ENCODE data around the gene COA3. TPM values are rescaled to one million over a fixed set of nuclear protein-coding genes. Genes with fewer than 3 reads are reported as not detected.

COA3 gene
- total RNA-seq, 4 donors from 2014 or later, result 128 to 400 (median 171) TPM

- in situ Hi-C loops (cut with MboI; ENCODE audit: low pct_ligation_motif_present in 1 of 4, low pct_unique_long_range_greater_than_20kb in 1 of 4, low sequenced_read_pairs in 3 of 4), result no loop called here
- Histone ChIP-seq H3K4me1 (peaks cover 8 to 22% (median 14%) of the 10 kb centered on the region in 4 donors), H3K27me3 (peaks cover 30% of the 10 kb centered on the region), H3K27ac (peak overlapping the region; percentile 21 to 55 (median 44)), H3K36me3 (no peaks in the 10 kb centered on the region), H3K9me3 (no peaks in the 10 kb centered on the region), H3K4me3 (peak overlapping the region; percentile 32 to 62 (median 46))
- intact Hi-C loops (cut with DNase I; ENCODE audit: low total_unique reads), result loop anchor here (5.0 to 10.0 kb wide), 2 partner anchors 39 to 177 kb away; no protein-coding TSS in a partner anchor
- no peak for DNase-seq
- 57% methylated on average over 12 of the region's 12 CpGs; no CpG with 5 or more reads in 1 of the 2 donors for WGBS, 2 donors (ENCODE audit: low coverage in 1 of 2)
- TF ChIP-seq POLR2AphosphoS5 (IDR thresholded peaks at IDR 0.05) (no peak), CTCF (IDR thresholded peaks at IDR 0.05) (no peak), EP300 (IDR thresholded peaks at IDR 0.05; ENCODE audit: low read depth) (no peak), POLR2A (IDR thresholded peaks at IDR 0.05) (no peak)
These were observed 36.9 kb downstream of the COA3 start for GRCh38 chr17:42761638-42762037.

- intact Hi-C loops (cut with DNase I; ENCODE audit: low total_unique reads) (loop anchor here (5.0 to 10.0 kb wide), 2 partner anchors 39 to 176 kb away; no protein-coding TSS in a partner anchor), in situ Hi-C loops (cut with MboI; ENCODE audit: low pct_ligation_motif_present in 1 of 4, low pct_unique_long_range_greater_than_20kb in 1 of 4, low sequenced_read_pairs in 3 of 4) (no loop called here)
- H3K27me3 ChIP-seq, result peaks cover 30% of the 10 kb centered on the region
- no peak for TF ChIP-seq POLR2A (IDR thresholded peaks at IDR 0.05)
- H3K4me3 ChIP-seq, result peak within 1 kb of the TSS; percentile 32 to 62 (median 46)
- DNase-seq, result no peak
- peaks cover 8 to 22% (median 14%) of the 10 kb centered on the region in 4 donors for H3K4me1 ChIP-seq
- no peaks in the 10 kb centered on the region for H3K9me3 ChIP-seq
- peak within 1 kb of the TSS; percentile 21 to 55 (median 44) for H3K27ac ChIP-seq
- H3K36me3 ChIP-seq, result no peaks in the 10 kb centered on the region
- WGBS, 2 donors (ENCODE audit: low coverage in 1 of 2), result 8% methylated on average over 56 of the region's 92 CpGs; no CpG with 5 or more reads in 1 of the 2 donors
These were observed 37.6 kb downstream of the COA3 start, which contains the start of gene RAMP2 for GRCh38 chr17:42760652-42761581. Gene RAMP2 (plus strand): TSS chr17:42761227. CDS start chr17:42761262, 35 bp downstream.

- Histone ChIP-seq H3K4me3 (peak overlapping the region in 2 of 4 donors; percentile 32 to 62), H3K9me3 (no peaks in the 10 kb centered on the region), H3K4me1 (peaks cover 8 to 22% (median 14%) of the 10 kb centered on the region in 4 donors), H3K36me3 (no peaks in the 10 kb centered on the region), H3K27ac (peak overlapping the region in 2 of 4 donors; percentile 42 to 55), H3K27me3 (peaks cover 30% of the 10 kb centered on the region)
- in situ Hi-C loops (cut with MboI; ENCODE audit: low pct_ligation_motif_present in 1 of 4, low pct_unique_long_range_greater_than_20kb in 1 of 4, low sequenced_read_pairs in 3 of 4), result no loop called here
- intact Hi-C loops (cut with DNase I; ENCODE audit: low total_unique reads), result loop anchor here (5.0 to 10.0 kb wide), 2 partner anchors 38 to 175 kb away; no protein-coding TSS in a partner anchor
- no peak for DNase-seq
- 37 to 54% methylated on average over 3 to 11 of the region's 11 CpGs for WGBS, 2 donors (ENCODE audit: low coverage in 1 of 2)
- TF ChIP-seq EP300 (IDR thresholded peaks at IDR 0.05; ENCODE audit: low read depth) (no peak), POLR2A (IDR thresholded peaks at IDR 0.05) (no peak), CTCF (IDR thresholded peaks at IDR 0.05) (no peak), POLR2AphosphoS5 (IDR thresholded peaks at IDR 0.05) (no peak)
These were observed 38.4 kb downstream of the COA3 start for GRCh38 chr17:42759982-42760651.

- H3K4me1 ChIP-seq, result peaks cover 0 to 5% (median 2%) of the 10 kb centered on the region in 4 donors
- H3K27me3 ChIP-seq, result peaks cover 3% of the 10 kb centered on the region
- 76% methylated on average over 3 of the region's 3 CpGs; no CpG with 5 or more reads in 1 of the 2 donors for WGBS, 2 donors (ENCODE audit: low coverage in 1 of 2)
- H3K9me3 ChIP-seq, result no peaks in the 10 kb centered on the region
- intact Hi-C loops (cut with DNase I; ENCODE audit: low total_unique reads) (no loop called here), in situ Hi-C loops (cut with MboI; ENCODE audit: low pct_ligation_motif_present in 1 of 4, low pct_unique_long_range_greater_than_20kb in 1 of 4, low sequenced_read_pairs in 3 of 4) (no loop called here)
- no peak overlapping the region for H3K27ac ChIP-seq
- DNase-seq, result no peak
- H3K4me3 ChIP-seq, result no peak overlapping the region
- H3K36me3 ChIP-seq, result no peaks in the 10 kb centered on the region
- TF ChIP-seq POLR2AphosphoS5 (IDR thresholded peaks at IDR 0.05) (no peak), EP300 (IDR thresholded peaks at IDR 0.05; ENCODE audit: low read depth) (no peak), POLR2A (IDR thresholded peaks at IDR 0.05) (no peak), CTCF (IDR thresholded peaks at IDR 0.05) (no peak)
These were observed 43.7 kb downstream of the COA3 start for GRCh38 chr17:42754782-42755181.
